DOHH2 (cell line): ENCODE data around the gene TGFBRAP1.

ENCODE experiments used
- EZH2phosphoT487 ChIP-seq: fragments of 200-600 bp; sonication (generic); IDR thresholded peaks from 2 replicates; pipeline ENCODE4 v1.6.1; 2017; ENCODE audit warnings: borderline replicate concordance, mild to moderate bottlenecking, antibody characterized with exemption, low read length, moderate library complexity, mixed read lengths
- TF ChIP-seq, protein P1 (sequence below): fragments of 200-600 bp; sonication (generic); IDR thresholded peaks from one replicate; pipeline ENCODE4 v1.5.1; 2014; ENCODE audit warnings: antibody characterized with exemption, mild to moderate bottlenecking, low read depth, low read length; ENCODE audit not compliant: poor library complexity, severe bottlenecking

DNA sequence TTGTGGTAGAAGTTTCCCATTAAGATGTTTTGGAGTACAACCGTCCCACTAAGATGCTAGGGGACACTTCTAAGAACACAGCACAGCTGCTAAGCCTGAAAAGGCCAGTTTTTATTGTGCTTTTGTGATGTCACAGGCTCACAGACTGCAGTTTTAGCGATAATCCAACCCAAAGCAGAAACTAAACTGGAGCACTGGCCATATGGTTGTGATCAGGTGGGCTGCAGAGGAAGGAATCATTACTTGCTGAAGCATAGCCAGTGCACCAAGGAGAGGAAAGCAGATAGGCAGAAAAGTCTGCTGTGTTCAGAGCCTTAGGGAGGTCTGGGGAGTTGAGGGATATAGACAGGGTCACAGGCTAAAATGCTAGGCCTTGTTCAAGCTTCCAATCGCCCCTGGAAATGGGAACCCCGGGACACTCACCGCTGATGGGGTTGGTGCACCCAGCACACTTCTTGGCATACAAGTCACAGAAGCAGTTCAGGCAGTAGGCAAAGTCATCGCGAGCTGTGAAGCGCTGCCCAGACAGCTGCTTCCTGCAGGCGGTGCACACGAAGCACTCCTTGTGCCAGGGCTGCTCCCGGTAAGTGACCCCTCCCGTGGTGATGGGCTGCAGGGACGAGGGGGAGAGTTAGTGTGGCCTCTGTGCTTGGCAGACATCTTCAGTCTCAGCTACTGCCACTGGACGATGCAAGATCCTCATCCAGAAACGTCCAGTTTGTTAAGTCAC is 33.5 kb upstream of the TGFBRAP1 start:
- TF ChIP-seq, protein P1, sequence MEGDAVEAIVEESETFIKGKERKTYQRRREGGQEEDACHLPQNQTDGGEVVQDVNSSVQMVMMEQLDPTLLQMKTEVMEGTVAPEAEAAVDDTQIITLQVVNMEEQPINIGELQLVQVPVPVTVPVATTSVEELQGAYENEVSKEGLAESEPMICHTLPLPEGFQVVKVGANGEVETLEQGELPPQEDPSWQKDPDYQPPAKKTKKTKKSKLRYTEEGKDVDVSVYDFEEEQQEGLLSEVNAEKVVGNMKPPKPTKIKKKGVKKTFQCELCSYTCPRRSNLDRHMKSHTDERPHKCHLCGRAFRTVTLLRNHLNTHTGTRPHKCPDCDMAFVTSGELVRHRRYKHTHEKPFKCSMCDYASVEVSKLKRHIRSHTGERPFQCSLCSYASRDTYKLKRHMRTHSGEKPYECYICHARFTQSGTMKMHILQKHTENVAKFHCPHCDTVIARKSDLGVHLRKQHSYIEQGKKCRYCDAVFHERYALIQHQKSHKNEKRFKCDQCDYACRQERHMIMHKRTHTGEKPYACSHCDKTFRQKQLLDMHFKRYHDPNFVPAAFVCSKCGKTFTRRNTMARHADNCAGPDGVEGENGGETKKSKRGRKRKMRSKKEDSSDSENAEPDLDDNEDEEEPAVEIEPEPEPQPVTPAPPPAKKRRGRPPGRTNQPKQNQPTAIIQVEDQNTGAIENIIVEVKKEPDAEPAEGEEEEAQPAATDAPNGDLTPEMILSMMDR: no peak
- no peak for TF ChIP-seq EZH2phosphoT487
